HEK293 (cell line): ENCODE results near the gene DGKD.

Experiments
- REST ChIP-seq: fragments of 450-650 bp; formaldehyde crosslinking; IDR thresholded peaks from 2 replicates; pipeline ENCODE4 v1.5.1; 2016; ENCODE audit warnings: missing biosample characterization, missing genetic modification characterization
- ZBTB21 ChIP-seq: fragments of 450-650 bp; formaldehyde crosslinking; IDR thresholded peaks from 2 replicates; pipeline ENCODE4 v1.5.1; 2017; ENCODE audit warnings: missing biosample characterization, missing genetic modification characterization
- TF ChIP-seq, protein P1 (sequence below): fragments of 450-650 bp; formaldehyde crosslinking; IDR thresholded peaks from 2 replicates; pipeline ENCODE4 v1.5.1; 2016; ENCODE audit warnings: missing biosample characterization, missing genetic modification characterization

DNA sequence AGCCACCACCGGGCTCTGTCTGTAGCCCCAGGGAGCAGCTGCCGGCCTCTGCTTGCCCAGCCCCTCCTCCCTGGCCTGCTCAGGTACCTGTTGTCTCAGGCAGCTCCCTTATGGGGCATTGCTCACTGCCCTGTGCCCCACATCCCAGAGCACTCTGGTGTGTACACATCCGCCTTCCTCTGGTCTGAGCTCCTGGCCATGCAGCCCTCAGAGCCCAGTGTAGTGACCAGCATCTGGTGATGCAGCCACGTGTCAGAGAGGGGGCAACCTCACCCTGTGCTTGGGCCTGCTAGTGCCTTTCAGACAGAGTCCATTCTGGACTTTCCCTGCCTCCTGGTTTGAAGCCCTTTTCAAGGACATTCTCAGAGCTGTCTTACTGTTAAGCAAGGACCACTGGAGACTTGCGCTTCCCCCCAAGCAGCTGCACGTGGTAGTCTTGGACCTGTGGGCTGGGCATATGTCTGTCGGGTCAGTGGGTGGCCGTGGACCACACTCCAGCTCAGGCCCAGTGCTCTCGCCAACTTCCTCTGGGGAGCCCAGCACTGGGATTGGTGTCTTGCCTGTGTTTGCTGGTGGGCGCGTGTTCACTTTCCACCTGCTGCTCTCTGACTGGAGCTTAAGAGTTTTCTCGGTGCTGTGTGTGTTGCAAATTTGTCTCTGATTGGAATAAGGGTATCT, 30.7 kb downstream of the DGKD start:
- no peak for TF ChIP-seq REST (tag by site-specific recombination)
- TF ChIP-seq, protein P1, sequence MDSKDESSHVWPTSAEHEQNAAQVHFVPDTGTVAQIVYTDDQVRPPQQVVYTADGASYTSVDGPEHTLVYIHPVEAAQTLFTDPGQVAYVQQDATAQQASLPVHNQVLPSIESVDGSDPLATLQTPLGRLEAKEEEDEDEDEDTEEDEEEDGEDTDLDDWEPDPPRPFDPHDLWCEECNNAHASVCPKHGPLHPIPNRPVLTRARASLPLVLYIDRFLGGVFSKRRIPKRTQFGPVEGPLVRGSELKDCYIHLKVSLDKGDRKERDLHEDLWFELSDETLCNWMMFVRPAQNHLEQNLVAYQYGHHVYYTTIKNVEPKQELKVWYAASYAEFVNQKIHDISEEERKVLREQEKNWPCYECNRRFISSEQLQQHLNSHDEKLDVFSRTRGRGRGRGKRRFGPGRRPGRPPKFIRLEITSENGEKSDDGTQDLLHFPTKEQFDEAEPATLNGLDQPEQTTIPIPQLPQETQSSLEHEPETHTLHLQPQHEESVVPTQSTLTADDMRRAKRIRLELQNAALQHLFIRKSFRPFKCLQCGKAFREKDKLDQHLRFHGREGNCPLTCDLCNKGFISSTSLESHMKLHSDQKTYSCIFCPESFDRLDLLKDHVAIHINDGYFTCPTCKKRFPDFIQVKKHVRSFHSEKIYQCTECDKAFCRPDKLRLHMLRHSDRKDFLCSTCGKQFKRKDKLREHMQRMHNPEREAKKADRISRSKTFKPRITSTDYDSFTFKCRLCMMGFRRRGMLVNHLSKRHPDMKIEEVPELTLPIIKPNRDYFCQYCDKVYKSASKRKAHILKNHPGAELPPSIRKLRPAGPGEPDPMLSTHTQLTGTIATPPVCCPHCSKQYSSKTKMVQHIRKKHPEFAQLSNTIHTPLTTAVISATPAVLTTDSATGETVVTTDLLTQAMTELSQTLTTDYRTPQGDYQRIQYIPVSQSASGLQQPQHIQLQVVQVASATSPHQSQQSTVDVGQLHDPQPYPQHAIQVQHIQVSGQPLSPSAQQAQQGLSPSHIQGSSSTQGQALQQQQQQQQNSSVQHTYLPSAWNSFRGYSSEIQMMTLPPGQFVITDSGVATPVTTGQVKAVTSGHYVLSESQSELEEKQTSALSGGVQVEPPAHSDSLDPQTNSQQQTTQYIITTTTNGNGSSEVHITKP (tag by site-specific recombination): no peak
- no peak for TF ChIP-seq ZBTB21 (tag by site-specific recombination)
